NCI-H1105 (cell line): ENCODE results near the gene GNAI1.

Source experiments
- DNase-seq: peaks from one replicate; lab custom pipeline; 2025; lab: John Stamatoyannopoulos, UW

Gene GNAI1

DNA sequence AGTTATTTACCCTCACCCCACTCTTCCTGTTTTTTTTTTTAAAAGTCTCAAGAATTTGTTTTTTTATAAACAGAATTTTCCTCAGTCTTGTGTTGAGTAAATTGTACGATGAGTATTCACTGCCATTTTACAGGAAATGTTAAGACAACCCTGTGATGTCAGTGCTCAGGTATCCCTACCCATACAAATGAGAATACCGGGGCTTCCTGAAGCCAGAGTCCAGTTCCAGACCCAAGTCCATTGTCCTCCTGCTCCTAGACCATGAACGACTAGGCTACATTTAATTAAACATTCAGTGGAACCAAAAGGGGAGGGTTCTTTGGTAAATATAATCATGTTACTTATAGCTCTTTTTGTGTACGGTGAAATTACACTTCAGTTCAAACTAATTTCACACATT is 79.2 kb downstream of the GNAI1 start:
- no peak for DNase-seq

DNA sequence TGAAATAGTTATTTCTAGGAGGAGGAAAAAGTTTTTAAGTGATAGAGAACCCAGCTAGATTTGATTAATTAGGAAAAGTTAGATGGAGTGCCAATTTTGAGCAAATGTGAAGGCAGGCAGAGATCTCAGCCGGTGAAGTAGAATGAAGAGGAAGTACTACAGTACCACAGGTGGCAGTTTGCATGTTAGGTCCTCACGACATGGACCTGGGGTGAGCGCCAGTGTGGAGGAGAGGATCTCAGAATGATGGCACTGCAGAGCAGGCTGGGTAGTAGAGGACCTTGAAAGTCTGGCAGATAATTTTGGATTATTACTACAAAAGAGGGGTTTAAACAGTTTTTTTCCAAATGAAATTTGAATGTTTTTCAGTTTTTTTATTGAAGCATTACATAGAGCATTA is 81.1 kb downstream of the GNAI1 start:
- DNase-seq: no peak

DNA sequence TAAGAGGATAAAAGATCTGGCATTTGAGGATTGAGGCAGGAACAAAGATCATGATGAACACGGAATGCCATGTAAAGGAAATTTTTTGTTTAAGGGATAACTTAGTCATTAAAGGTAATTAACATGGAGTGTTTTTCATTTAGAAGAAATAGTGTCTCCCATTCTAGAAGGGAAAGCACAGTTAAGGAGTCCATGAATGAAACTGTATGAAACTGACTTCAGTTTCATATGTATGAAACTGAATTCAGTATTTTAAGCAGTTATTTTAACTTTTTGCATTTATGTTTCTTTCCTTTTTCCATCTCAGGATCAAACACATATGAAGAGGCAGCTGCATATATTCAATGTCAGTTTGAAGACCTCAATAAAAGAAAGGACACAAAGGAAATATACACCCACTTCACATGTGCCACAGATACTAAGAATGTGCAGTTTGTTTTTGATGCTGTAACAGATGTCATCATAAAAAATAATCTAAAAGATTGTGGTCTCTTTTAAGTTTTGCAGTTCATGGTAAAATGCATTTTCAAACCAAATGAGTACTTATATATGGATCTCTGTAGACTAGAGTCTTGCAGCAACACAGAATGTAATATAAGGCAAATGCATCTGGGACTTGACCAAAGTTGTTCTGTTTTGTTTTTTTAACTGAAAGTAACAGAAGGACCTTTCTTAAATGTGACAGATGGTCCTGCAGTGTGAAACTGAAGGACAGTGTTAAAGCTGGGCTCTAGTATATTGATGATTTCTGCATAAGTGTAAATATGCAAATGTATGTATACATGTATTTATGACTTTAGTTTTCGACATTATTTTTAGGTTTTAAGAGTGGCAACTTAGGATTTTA is 82.6 kb downstream of the GNAI1 start:
- DNase-seq: no peak

DNA sequence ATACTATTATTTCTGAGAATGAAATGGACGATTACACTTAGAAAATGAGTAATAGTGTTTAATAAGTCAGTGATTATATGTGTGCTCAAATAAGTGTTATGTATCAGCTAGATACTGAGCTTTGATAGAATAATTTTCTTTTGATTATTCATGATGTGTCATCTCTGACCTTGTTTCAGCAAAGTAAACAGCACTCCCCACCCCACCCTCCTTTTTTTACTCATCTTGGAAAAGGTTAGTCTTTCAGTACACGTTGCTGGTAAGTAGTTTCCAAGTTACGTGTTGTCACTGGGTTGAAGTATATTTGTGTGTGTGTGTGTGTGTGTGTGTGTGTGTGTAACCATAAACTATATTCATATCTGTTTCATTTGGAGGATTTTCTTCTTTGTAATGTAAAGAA is 84.1 kb downstream of the GNAI1 start:
- DNase-seq: no peak

DNA sequence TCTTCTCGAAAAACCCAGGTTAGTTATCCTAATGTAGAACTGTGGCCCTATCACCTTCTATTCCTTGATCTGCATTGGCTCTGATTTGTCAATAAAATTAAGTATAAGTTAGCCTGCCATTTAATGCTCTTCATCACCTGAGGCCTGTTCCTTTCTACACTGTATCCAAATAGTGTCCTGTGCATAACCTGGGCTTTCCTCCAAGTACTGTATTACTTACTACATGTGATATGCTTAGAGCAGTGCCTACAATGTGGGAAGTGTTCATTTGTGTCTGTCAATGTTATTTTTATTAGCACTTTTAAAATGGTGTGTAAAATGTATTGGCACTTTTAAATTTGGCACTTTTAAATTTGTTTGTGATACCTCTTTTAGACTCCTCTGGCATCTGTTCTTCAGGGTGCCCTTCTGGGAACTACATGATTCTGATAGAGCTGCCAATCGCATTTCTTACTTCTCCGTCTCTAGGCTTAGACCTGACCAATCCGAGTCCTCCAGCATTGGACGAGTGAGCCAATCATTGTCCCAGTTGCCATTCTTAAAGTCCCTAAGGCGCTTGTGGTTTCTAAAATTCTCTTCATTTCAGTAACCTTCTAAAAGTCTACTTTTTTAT is 85.5 kb downstream of the GNAI1 start:
- no peak for DNase-seq

DNA sequence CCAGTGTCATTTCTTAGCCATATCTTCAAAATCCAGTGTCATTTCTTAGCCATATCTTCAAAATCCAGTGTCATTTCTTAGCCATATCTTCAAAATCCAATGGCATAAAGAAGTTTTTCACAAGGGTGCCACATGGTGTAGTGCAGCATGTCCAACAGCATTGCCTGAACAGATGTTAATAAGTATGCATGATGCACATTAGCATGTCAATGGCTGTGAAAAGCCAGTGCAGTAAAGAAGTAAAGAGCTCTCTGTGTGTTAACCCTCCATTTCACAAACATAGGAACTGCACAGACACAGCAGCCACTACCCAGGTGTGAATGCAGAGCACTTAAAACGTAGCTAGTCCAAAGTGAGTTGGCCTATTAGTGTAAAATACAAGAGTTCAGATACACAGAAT is 89.8 kb downstream of the GNAI1 start:
- no peak for DNase-seq

DNA sequence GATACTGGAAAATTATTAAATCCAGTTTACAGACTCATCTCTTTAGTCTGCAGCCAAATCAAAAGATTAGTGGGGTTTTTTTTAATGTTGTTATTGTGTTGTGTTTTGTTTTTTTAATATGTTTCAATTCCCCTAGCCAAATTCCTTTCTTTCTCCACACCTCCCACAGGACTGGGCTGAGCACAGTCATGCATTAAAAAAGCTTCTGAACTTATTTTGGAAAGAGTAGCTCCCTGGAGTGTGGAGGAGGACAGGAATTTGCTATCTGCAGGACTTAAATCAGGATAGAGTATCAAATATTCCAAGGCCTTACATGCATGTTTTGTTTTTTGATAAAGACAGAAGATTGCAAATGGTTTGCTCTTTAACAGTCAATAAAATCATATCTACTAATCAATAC is 90.7 kb downstream of the GNAI1 start:
- no peak for DNase-seq

DNA sequence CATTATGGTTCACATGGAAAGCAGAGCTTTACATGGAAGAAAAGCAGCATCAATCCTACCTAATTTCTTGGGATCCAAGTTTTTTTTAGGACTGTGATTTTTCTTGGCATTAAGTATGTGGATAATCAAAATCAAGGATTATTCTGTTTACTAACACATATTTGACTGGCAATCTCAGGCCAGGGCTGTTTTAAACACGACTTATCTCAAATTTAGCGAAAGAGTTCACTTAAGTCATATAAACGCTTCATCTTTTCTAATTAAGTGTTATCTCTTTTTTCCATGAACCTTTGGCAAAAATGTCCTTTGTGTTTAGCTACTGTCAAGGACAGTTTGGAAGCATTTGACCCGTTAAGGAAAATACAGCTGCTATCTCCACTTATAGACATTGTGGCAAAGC is 92.0 kb downstream of the GNAI1 start:
- DNase-seq: no peak

DNA sequence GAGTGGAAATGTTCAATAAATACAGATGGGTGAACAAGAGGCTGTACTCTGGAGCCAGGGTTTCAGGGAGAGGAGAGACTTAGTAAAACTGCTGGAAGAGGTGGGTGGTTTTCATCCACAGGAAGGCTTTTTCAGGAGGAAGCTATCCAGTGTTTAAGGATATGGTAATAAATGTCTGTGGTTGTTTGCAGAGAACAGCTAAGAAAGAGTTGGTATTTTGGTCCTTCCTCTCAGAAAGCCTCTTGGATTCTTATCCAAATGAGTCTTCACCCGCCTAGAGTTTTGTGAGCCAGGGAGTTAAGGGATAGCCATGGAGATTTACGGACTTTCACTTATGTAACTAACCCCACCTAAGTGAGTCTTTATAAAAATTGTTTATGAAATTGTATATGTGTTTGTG is 95.7 kb downstream of the GNAI1 start:
- DNase-seq: no peak

DNA sequence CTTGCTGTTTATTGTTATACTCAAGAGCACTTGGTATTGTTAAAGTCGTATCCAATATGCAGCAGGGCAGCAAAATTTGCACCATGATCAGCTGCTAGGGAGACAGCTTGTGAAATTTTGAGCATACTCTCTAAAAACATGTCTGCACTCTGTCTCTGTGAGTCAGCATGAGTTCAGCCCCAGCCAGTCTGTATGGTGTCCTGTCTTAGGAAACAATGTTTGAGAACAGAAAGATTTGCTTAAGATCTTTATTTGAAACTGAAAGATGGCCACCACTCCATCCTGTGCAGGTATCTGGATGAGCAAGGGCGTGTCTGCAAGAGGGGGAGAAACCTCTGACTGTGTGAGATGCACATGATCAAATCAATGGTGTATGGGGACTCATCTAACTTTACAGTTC is 97.1 kb downstream of the GNAI1 start:
- DNase-seq: no peak

DNA sequence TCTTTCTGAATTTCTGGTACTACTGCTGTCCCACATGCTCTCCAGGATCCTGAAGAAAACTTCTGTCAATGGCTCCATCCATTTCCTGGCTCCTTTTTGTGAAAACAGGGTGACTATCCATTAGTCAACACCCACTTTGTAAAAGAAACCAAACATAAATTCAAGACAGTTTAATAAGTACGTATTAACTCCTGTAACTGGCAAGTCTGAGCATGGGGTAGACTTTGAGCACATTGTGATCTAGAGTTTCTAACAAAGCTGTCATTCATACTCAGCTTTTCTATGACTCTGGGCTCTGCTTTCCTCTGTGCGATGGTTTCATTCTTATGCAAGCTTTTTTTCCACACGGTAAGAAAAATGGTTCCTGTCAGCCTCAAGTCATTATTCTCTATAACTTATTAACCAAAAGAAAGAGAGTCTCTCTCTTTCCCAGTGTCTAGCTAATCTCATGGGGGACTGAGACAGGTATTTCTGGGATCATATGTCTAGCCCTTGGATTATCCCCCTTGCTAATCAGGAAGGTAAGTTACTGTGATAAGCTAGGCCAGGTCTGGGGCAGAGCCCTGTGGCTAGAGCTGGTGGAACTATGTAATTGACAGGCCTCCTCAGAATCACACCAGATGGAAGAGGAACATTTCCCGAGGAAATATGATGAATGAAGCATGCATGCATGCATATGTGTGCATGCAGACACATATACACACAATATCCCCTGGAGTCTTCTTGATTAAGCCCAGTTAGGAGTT is 98.5 kb downstream of the GNAI1 start:
- no peak for DNase-seq

DNA sequence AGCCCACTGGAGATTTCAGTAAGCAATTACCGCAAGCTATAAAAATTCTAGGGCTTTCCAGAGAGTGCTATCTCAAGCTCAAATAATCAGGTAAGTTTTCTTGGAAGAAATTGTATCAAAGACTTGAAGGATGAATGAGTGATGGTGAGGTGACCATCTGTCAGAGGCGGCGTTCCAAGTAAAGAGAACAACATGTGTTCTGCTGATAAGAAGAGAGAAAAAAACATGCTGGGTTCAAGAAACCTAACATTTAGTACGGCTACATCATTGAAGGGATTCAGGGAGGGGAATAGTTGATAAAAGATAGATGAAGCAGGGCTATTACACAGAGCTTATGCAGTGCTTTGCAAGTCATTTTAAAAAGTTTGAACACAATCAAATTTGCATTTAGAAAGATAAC is 100.7 kb downstream of the GNAI1 start:
- no peak for DNase-seq

DNA sequence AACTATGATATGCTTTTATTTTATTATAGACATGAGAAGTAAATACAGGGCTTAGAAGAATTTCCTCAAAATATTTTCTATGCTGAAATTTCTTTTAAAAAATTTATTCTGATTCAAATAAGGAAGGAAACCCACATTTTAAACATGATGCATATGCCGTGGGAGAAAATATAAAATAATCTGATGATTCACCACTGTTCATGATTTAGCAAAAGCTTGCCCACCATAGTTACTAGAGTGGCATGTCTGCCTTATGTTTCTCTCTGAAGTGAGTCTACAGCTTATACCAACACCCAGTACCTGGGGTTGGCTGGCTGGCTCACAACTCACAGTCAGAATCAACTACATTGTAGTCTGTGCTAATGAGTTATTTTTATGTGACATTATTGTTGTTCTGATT is 102.0 kb downstream of the GNAI1 start:
- DNase-seq: no peak

DNA sequence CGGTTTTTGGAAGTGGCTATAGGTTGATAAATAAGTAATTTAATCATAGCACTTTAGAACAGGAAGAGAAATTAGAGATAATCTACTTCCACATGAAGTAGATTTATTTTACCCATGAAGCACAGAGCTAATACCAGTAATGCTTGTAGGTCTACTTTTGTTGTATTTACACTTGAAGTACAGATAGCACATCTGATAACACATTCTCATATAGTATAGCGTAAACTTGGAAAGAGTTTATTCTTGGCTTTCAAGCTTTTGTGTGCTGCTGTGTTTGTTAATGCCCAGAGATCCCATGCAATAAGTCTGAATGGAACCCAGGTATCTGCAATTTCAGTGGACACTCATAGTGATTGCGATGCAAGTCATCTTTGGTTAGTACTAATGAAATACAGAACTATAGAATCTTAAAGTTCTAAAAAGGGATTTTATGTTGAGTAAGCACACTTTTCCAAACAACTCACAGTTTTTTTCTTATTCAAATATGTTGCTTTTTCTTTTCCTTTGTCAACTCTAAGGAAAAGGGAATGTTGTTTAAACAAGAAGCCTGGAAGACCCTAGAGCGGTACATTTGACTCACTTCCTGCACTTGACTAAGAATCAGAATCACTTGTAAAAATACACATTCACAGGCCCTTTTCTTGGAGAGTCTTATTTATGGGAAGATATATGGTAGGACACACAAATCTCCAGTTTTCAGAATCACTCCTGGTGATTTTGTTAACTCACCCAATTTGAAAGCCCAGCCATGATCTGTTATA is 105.8 kb downstream of the GNAI1 start:
- no peak for DNase-seq

DNA sequence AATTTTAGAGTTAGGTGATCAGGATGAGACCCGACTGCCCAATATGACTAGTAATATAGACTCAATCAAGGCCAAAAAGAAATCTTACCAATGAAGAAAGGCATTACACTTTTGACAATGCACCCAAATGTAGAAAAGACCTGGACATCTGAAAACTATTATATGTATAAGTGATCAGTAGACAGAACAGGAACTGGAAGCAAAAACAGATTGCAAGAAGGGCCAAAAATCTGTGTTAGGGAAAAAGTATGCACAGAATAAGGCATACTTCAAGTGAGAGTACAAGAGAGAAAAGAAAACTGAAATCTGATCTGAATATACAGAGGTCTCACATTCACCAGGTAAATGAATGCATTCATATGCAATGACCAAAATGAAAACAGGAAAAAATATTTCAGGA is 107.0 kb downstream of the GNAI1 start:
- DNase-seq: no peak

DNA sequence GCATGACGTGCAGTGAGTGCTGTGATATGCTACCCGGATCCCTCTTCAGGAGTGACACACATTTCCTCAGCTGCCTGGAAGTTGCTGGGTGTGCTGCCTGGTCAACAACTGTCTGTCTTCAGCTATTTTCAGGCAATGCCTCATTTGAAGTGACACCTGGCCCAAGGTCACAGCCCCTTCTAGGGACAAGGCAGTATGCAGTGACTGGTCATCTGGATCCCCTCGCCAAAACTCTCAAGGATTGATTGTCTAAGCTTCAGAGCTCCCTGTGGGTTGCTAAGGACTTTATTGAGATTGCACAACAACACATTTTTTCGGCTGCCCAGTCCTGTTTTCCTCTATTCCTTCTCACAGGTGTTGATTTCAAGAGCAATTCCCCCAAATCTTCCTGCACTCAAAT is 108.8 kb downstream of the GNAI1 start:
- DNase-seq: no peak

DNA sequence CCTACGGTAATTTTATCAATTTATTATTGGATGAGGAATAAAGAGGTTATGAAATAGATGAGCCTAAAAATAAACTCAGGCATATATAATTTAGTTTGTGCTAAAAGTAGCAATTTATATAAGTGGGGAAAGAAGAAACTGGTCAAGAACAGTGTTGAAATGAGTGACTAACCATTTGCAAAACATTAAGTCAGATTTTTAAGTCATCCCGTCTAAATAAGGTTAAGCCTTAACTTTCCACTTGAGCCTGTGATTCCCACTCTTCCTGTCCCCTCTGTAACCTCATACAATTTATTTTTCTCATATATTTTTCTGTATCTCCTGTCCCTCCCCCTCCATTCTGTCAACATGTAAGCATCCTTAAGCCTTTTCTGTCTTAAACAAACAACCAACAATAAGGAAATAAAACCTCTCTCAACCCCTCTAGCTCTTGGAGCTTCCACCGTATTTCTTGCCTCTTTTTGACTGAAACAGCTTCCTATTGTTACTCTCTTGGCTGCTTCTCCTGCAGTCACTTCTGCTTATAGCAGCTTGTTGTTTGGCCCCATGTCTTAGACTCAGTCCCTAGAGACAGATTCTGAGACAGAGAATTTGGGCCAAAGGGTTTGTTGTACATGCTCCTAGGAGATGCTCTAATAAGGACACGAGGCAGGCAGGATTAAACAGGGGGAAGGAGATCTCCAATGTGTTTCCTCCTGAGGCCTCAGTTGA is 109.7 kb downstream of the GNAI1 start:
- DNase-seq: no peak

DNA sequence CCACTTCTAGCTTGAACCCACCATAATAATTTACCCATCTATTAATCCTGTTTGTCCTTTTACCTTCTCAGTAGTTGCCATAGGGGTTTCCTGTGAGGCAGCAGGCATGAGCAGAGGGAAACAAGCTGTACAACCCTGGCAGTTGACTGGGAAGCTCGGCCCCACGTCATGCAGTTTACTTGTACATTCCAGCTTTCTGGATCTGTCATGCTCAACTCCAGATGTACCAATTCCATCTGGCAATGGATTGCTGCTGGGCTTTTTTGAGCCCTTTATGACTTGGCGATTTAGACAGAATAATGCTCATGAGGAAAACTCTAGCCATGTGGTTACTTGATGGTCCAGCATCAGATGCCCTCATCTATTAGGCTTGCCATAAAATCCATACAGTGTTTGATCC is 112.5 kb downstream of the GNAI1 start:
- DNase-seq: no peak

DNA sequence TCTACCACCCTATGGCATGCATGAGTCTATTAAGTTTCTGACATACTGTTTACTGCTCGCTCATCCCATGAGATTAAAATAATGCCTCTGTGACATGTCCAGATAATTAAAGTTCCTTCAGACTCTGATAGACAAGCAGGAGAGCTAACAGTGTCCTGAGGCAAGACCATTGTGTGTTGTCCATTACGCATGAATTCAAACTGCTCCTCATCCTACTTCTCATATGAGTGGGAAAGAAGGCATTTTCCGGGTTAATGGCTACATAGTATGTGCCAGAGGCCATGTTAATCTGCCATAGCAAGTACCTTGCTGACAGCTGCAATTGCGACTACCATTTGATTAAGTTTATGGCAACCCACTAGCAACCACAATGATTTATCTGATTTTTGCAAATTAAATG is 113.3 kb downstream of the GNAI1 start:
- no peak for DNase-seq

DNA sequence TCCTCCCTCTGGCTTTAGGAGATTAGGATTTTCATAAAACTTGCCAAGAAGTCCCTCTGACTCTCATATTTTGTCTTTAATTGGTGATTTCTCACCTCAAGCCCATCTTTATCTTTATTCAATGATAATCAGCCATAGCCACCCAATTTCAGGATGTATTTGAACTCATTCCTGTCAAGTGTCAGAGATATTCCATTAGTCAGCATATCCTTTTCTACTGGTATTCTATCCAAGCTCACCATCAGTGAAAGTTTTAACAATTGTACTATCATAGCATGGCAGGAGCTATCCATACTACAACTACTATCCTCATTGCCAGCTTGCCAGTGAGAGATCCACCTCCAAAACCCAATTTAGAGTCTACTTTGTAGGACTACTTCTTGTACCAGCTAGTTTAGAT is 114.6 kb downstream of the GNAI1 start:
- no peak for DNase-seq

DNA sequence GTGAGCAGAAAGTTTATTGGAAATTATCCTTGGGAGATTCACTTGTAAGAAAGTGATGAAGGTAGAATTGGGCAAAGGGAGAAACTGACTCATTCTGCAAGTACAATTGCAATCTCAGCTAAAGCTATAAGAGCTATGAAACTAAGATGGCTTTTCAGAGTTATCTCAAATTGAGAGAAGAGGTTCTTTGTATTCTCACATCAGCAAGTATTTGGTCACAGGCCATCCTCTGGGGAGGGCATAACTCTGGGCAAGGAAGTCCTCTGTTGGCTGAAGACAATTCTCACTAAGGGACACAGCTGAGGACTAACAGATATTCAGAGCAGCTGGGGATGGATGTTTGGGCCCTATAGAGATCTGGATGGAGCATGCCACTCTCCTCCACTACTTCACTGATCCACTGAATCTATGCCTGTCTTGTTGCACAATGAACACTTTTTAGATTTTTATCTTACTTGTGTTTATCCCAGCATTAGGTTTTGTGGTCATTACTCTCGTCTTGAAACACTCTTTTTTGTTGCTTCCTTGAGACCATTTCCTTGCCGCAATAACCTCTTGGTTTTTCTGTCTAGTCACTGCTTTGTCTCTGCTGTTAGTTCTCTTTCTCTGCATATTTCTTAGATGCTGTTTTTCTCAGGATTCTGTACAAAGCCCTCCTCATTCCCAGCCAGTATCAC is 115.1 kb downstream of the GNAI1 start:
- no peak for DNase-seq
